Gastroesophageal sphincter (tissue), 3 donors: ENCODE data around the gene ANO4.

ENCODE experiments used
- CTCF ChIP-seq, 4 experiments: fragments of 200-600 bp in 2 of 4; fragments of 450-650 bp in 2 of 4; sonication (generic) in 1 of 4; IDR thresholded peaks; one replicate each; pipeline ENCODE4 v1.5.1; 2017 to 2019; ENCODE audit warnings: antibody characterized with exemption in 4 of 4, mild to moderate bottlenecking in 2 of 4, moderate library complexity in 2 of 4
- POLR2A ChIP-seq, 2 donors: fragments of 450-650 bp; IDR thresholded peaks; one replicate each; pipeline ENCODE4 v1.6.1; 2017; ENCODE audit warnings: antibody characterized with exemption in 2 of 2, mild to moderate bottlenecking in 2 of 2, moderate library complexity in 1 of 2
- POLR2AphosphoS5 ChIP-seq: sonication (generic); formaldehyde crosslinking; IDR thresholded peaks from one replicate; pipeline ENCODE4 v1.6.1; 2017; ENCODE audit warnings: antibody characterized with exemption

- TF ChIP-seq CTCF (IDR thresholded peaks at IDR 0.05) (no peak), POLR2A (IDR thresholded peaks at IDR 0.05) (no peak), POLR2AphosphoS5 (no peak)
Measured at GRCh38 chr12:100793182-100793581, 1.4 kb upstream of the ANO4 start.
